Endometrium (tissue), 2 donors: ENCODE data around the gene MTUS2.
A peak's percentile ranks its signal among the peaks of the same experiment; 100 is the strongest.

ENCODE experiments used
- FAIRE-seq: peaks from 2 replicates; lab custom pipeline; 2012; peaks lifted over from hg19 to GRCh38; lab: Jason Lieb, UNC
- donor health status: control.
- donor health status: control.

MTUS2 gene

GRCh38 chr13:28859069-28859468 lies 38.9 kb downstream of the MTUS2 start:
- no peak for FAIRE-seq

GRCh38 chr13:28859717-28860116 lies 39.6 kb downstream of the MTUS2 start:
- FAIRE-seq: no peak

- no peak for FAIRE-seq
These were observed 44.4 kb downstream of the MTUS2 start for GRCh38 chr13:28864544-28864943.

- no peak for FAIRE-seq
These were observed 45.1 kb downstream of the MTUS2 start for GRCh38 chr13:28865149-28865744.

- no peak for FAIRE-seq
These were observed 45.8 kb downstream of the MTUS2 start for GRCh38 chr13:28865951-28866350.

GRCh38 chr13:28866932-28867331 lies 46.8 kb downstream of the MTUS2 start:
- no peak for FAIRE-seq

GRCh38 chr13:28867564-28867963 lies 47.4 kb downstream of the MTUS2 start:
- FAIRE-seq: no peak

- no peak for FAIRE-seq
These were observed 52.5 kb downstream of the MTUS2 start for GRCh38 chr13:28872427-28873176.

- FAIRE-seq: no peak
These were observed 55.9 kb downstream of the MTUS2 start for GRCh38 chr13:28875846-28876615.

GRCh38 chr13:28877408-28877807 lies 57.3 kb downstream of the MTUS2 start:
- FAIRE-seq: no peak

- FAIRE-seq: peak; percentile 15
These were observed 65.0 kb downstream of the MTUS2 start for GRCh38 chr13:28885181-28885580.

GRCh38 chr13:28889086-28889732 lies 69.1 kb downstream of the MTUS2 start:
- no peak for FAIRE-seq

GRCh38 chr13:28890712-28891111 lies 70.6 kb downstream of the MTUS2 start:
- FAIRE-seq: no peak

- no peak for FAIRE-seq
These were observed 97.9 kb downstream of the MTUS2 start for GRCh38 chr13:28918030-28918429.

- no peak for FAIRE-seq
These were observed 102.2 kb downstream of the MTUS2 start for GRCh38 chr13:28922341-28922740.

- FAIRE-seq: no peak
These were observed 115.0 kb downstream of the MTUS2 start for GRCh38 chr13:28935104-28935503.

GRCh38 chr13:28942906-28943305 lies 122.8 kb downstream of the MTUS2 start:
- no peak for FAIRE-seq

GRCh38 chr13:28953714-28954418 lies 133.7 kb downstream of the MTUS2 start:
- no peak for FAIRE-seq

- no peak for FAIRE-seq
These were observed 134.2 kb downstream of the MTUS2 start for GRCh38 chr13:28954419-28954725.

- FAIRE-seq: no peak
These were observed 134.7 kb downstream of the MTUS2 start for GRCh38 chr13:28954810-28955209.

GRCh38 chr13:28955264-28955966 lies 135.3 kb downstream of the MTUS2 start:
- FAIRE-seq: no peak

GRCh38 chr13:28958018-28958417 lies 137.9 kb downstream of the MTUS2 start:
- FAIRE-seq: no peak
